Measurements from ENCODE around the gene ACO2. TPM values are rescaled to one million over a fixed set of nuclear protein-coding genes. Genes with fewer than 3 reads are reported as not detected.

Gene ACO2
- total RNA-seq, 1 donor from 2014 or later, result 59.8 TPM

DNA sequence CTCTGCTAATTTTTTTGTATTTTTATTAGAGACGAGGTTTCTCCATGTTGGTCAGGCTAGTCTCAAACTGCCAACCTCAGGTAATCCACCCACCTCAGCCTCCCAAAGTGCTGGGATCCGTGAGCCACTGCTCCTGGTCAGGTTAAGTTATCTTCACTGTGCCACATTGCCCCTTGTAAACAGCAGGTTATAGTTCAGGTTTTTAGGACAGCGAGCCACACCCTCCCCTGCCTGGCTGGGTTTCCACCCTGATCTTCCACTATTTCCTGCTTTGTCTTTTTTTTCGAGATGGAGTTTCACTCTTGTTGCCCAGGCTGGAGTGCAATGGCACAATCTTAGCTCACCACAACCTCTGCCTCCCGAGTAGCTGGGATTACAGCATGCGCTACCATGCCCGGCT is 16.1 kb downstream of the ACO2 start:
- FAIRE-seq, result no peak
- no peak for DNase-seq (ENCODE audit: low read depth)
- H3K36me3 ChIP-seq (ENCODE audit: control insufficient read depth, insufficient read depth, low read length), result no peaks in the 10 kb centered on the region
- H3K4me3 ChIP-seq (ENCODE audit: low read depth, low read length), result no peak overlapping the region
- TF ChIP-seq CTCF (IDR thresholded peaks at IDR 0.05; ENCODE audit: insufficient read depth, low read length, severe bottlenecking), result no peak
- H3K27me3 ChIP-seq (ENCODE audit: control insufficient read depth, insufficient read depth, low read length), result no peaks in the 10 kb centered on the region

- DNase-seq (ENCODE audit: low read depth), result no peak
Measured at GRCh38 chr22:41487037-41487935, 18.4 kb downstream of the ACO2 start.

DNA sequence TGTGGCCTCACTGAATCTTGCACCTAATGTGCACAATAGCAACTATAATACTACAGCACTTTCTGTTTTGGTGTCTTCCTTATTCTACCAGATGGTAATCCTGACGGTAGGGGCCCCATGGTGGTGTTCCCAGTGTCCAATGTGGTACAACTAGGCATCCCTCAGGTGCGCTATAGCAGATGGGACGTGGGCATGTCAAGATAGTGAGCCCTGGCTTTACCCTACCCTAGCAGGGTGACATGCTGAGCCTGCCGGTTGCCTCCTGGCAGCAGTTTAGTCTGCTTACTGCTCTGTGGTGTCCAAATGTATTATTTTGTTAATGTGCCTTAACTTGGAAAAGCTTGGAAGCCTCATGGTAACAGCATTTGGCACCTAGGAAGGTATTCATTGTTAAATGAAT is 19.2 kb downstream of the ACO2 start:
- no peak for DNase-seq (ENCODE audit: low read depth)
- no peak for TF ChIP-seq CTCF (IDR thresholded peaks at IDR 0.05; ENCODE audit: insufficient read depth, low read length, severe bottlenecking)
- H3K27me3 ChIP-seq (ENCODE audit: control insufficient read depth, insufficient read depth, low read length), result no peaks in the 10 kb centered on the region
- no peak for FAIRE-seq
- no peak overlapping the region for H3K4me3 ChIP-seq (ENCODE audit: low read depth, low read length)
- no peaks in the 10 kb centered on the region for H3K36me3 ChIP-seq (ENCODE audit: control insufficient read depth, insufficient read depth, low read length)

More at GRCh38 chr22:41487037-41487935, 18.4 kb downstream of the ACO2 start:
- no peak for FAIRE-seq
- H3K36me3 ChIP-seq (ENCODE audit: control insufficient read depth, insufficient read depth, low read length), result no peaks in the 10 kb centered on the region
- H3K27me3 ChIP-seq (ENCODE audit: control insufficient read depth, insufficient read depth, low read length), result no peaks in the 10 kb centered on the region
- no peak overlapping the region for H3K4me3 ChIP-seq (ENCODE audit: low read depth, low read length)
- no peak for TF ChIP-seq CTCF (IDR thresholded peaks at IDR 0.05; ENCODE audit: insufficient read depth, low read length, severe bottlenecking)

- Histone ChIP-seq H3K4me3 (ENCODE audit: low read depth, low read length) (no peak overlapping the region), H3K27me3 (ENCODE audit: control insufficient read depth, insufficient read depth, low read length) (no peaks in the 10 kb centered on the region), H3K36me3 (ENCODE audit: control insufficient read depth, insufficient read depth, low read length) (no peaks in the 10 kb centered on the region)
- no peak for TF ChIP-seq CTCF (IDR thresholded peaks at IDR 0.05; ENCODE audit: insufficient read depth, low read length, severe bottlenecking)
- DNase-seq (ENCODE audit: low read depth), result no peak
- FAIRE-seq, result no peak
Measured at GRCh38 chr22:41488596-41489385, 19.9 kb downstream of the ACO2 start.

GRCh38 chr22:41491374-41492100 is 22.6 kb downstream of the ACO2 start:
- Histone ChIP-seq H3K36me3 (ENCODE audit: control insufficient read depth, insufficient read depth, low read length) (no peaks in the 10 kb centered on the region), H3K4me3 (ENCODE audit: low read depth, low read length) (no peak overlapping the region), H3K27me3 (ENCODE audit: control insufficient read depth, insufficient read depth, low read length) (no peaks in the 10 kb centered on the region)
- no peak for TF ChIP-seq CTCF (IDR thresholded peaks at IDR 0.05; ENCODE audit: insufficient read depth, low read length, severe bottlenecking)
- no peak for FAIRE-seq
- DNase-seq (ENCODE audit: low read depth), result no peak

Measured in bronchial epithelial cell (primary cell).